Neural progenitor cell (in vitro differentiated cells): ENCODE measurements around the gene RNF151. TPM values are rescaled to one million over a fixed set of nuclear protein-coding genes. Genes with fewer than 3 reads are reported as not detected.

Experiments
- DNase-seq: peaks from one replicate; pipeline ENCODE4 v3.0.0-alpha.2; 2016; ENCODE audit warnings: low spot score
- H2AFZ ChIP-seq: fragments of 200-600 bp; sonication (generic); replicated peaks from 2 replicates; pipeline ENCODE4 v1.6.1; 2016; ENCODE audit warnings: antibody characterized with exemption
- H3F3A ChIP-seq: fragments of 200-600 bp; sonication (generic); 2 replicates; pipeline ENCODE4 v1.6.1; 2016; ENCODE audit warnings: antibody characterized with exemption, low read depth
- H3K27ac ChIP-seq: fragments of 200-600 bp; sonication (generic); 2 replicates; pipeline ENCODE4 v1.5.1; 2016; ENCODE audit warnings: mild to moderate bottlenecking
- H3K27me3 ChIP-seq: fragments of 200-600 bp; sonication (generic); 2 replicates; pipeline ENCODE4 v1.6.1; 2016; ENCODE audit warnings: mild to moderate bottlenecking, moderate library complexity
- H3K36me3 ChIP-seq: fragments of 200-600 bp; sonication (generic); 2 replicates; pipeline ENCODE4 v1.5.1; 2016
- H3K4me1 ChIP-seq: fragments of 200-600 bp; sonication (generic); 2 replicates; pipeline ENCODE4 v1.6.1; 2016; ENCODE audit warnings: mixed run types
- H3K4me2 ChIP-seq: fragments of 200-600 bp; sonication (generic); 2 replicates; pipeline ENCODE4 v1.6.1; 2016
- H3K4me3 ChIP-seq: fragments of 200-600 bp; sonication (generic); 2 replicates; pipeline ENCODE4 v1.5.1; 2016
- H3K79me2 ChIP-seq: fragments of 200-600 bp; sonication (generic); 2 replicates; pipeline ENCODE4 v1.6.1; 2016; ENCODE audit warnings: low read depth
- H3K9ac ChIP-seq: fragments of 200-600 bp; sonication (generic); 2 replicates; pipeline ENCODE4 v1.6.1; 2016
- H3K9me3 ChIP-seq: fragments of 200-600 bp; sonication (generic); 2 replicates; pipeline ENCODE4 v1.5.1; 2016; ENCODE audit warnings: low read depth
- H4K20me1 ChIP-seq: fragments of 200-600 bp; sonication (generic); 2 replicates; pipeline ENCODE4 v1.6.1; 2016; ENCODE audit warnings: low read depth
- H3K27ac Mint-ChIP-seq: 3 replicates; pipeline ENCODE4 v1.8.0; 2021; ENCODE audit warnings: mixed read lengths
- H3K27me3 Mint-ChIP-seq: 2 replicates; pipeline ENCODE4 v1.8.0; 2022; ENCODE audit warnings: low read depth, mild to moderate bottlenecking, inconsistent platforms, moderate library complexity, mixed read lengths; ENCODE audit not compliant: insufficient read depth
- H3K36me3 Mint-ChIP-seq: 3 replicates; pipeline ENCODE4 v1.8.0; 2021; ENCODE audit warnings: mixed read lengths
- H3K4me1 Mint-ChIP-seq: 3 replicates; pipeline ENCODE4 v1.8.0; 2021; ENCODE audit warnings: mixed read lengths
- H3K4me3 Mint-ChIP-seq: 3 replicates; pipeline ENCODE4 v1.8.0; 2021; ENCODE audit warnings: mild to moderate bottlenecking, moderate library complexity, mixed read lengths
- H3K9me3 Mint-ChIP-seq: 3 replicates; pipeline ENCODE4 v1.8.0; 2020; ENCODE audit warnings: mixed read lengths
- EZH2 ChIP-seq: fragments of 200-600 bp; sonication (generic); IDR thresholded peaks from 2 replicates; pipeline ENCODE4 v1.6.1; 2017; ENCODE audit warnings: antibody characterized with exemption, mild to moderate bottlenecking, moderate library complexity
- EZH2phosphoT487 ChIP-seq: fragments of 200-600 bp; sonication (generic); IDR thresholded peaks from 2 replicates; pipeline ENCODE4 v1.6.1; 2017; ENCODE audit warnings: antibody characterized with exemption
- total RNA-seq: library from RNA; depleted of rRNA; stranded (reverse); fragments of >200 nt; gene quantifications from 2 replicates; pipeline ENCODE4 v1.2.3, GENCODE V29; 2015; ENCODE audit warnings: low replicate concordance
- TF ChIP-seq, protein P1 (sequence below): fragments of 200-600 bp; sonication (generic); IDR thresholded peaks from 2 replicates; pipeline ENCODE4 v1.5.1; 2017; ENCODE audit warnings: antibody characterized with exemption, mild to moderate bottlenecking

Gene RNF151
- total RNA-seq, 1 donor from 2014 or later: not detected

DNA sequence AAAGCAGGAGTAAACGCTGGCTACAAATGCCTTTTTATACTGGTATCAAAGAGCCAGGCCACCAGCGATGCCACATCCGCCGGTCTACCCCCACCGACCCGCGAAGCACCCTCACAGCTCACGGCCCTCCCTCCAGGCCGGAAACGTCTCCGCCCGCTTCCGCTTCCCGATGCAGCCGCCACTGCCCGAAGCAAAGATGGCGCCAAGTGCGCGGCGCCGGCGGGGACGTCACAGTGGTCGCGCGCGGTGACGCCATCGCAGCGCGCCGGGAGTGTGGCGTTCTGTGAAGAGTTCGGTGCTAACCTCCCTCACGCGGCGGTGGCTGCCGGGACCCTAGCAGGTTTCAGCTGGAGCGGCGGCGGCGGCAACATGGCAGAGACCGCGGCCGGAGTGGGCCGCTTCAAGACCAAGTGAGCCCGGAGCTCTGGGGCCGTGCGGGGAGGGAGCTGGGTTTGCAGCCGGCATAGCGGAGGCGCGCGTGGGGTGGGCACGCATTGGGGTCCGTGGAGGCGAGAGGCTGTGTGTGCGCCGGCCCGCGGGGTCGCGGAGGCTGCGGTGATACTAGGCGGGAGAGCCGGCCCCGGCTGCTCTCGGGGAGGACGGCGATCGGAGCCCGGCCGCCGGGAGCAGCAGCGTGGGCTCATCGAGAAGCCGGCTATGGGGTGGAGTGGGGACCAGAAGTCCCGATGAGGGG, 5.3 kb downstream of the RNF151 start, which contains the start of gene TBL3:
TBL3 (plus strand) TSS at position 258 of the 694 bp plus-strand sequence; CDS start at position 370, 112 bp downstream.
- H3K27me3 Mint-ChIP-seq: peaks cover 2% of the 10 kb centered on the region
- H3K9ac ChIP-seq: peak within 1 kb of the TSS; percentile 95
- peaks cover 15% of the 10 kb centered on the region for H4K20me1 ChIP-seq
- H3K9me3 Mint-ChIP-seq: no peaks in the 10 kb centered on the region
- H3K4me1 Mint-ChIP-seq: peaks cover 18% of the 10 kb centered on the region
- H3K4me2 ChIP-seq: peak within 1 kb of the TSS; percentile 86
- peaks cover 4% of the 10 kb centered on the region for H3K4me1 ChIP-seq
- peaks cover 25% of the 10 kb centered on the region for H3K79me2 ChIP-seq
- no peaks in the 10 kb centered on the region for H3K27me3 ChIP-seq
- peak; percentile 96 for DNase-seq
- H3K4me3 ChIP-seq: peak within 1 kb of the TSS; percentile 91
- peaks cover 4% of the 10 kb centered on the region for H3F3A ChIP-seq
- peak within 1 kb of the TSS; percentile 95 for H3K4me3 Mint-ChIP-seq
- H3K36me3 ChIP-seq: no peaks in the 10 kb centered on the region
- peak within 1 kb of the TSS; percentile 24 for H3K27ac ChIP-seq
- TF ChIP-seq, protein P1, sequence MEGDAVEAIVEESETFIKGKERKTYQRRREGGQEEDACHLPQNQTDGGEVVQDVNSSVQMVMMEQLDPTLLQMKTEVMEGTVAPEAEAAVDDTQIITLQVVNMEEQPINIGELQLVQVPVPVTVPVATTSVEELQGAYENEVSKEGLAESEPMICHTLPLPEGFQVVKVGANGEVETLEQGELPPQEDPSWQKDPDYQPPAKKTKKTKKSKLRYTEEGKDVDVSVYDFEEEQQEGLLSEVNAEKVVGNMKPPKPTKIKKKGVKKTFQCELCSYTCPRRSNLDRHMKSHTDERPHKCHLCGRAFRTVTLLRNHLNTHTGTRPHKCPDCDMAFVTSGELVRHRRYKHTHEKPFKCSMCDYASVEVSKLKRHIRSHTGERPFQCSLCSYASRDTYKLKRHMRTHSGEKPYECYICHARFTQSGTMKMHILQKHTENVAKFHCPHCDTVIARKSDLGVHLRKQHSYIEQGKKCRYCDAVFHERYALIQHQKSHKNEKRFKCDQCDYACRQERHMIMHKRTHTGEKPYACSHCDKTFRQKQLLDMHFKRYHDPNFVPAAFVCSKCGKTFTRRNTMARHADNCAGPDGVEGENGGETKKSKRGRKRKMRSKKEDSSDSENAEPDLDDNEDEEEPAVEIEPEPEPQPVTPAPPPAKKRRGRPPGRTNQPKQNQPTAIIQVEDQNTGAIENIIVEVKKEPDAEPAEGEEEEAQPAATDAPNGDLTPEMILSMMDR: no peak
- TF ChIP-seq EZH2phosphoT487: peak; percentile 19
- H3K36me3 Mint-ChIP-seq: peaks cover 3% of the 10 kb centered on the region
- no peaks in the 10 kb centered on the region for H3K9me3 ChIP-seq
- H3K27ac Mint-ChIP-seq: peak within 1 kb of the TSS; percentile 91
- H2AFZ ChIP-seq: peak within 1 kb of the TSS; percentile 38

DNA sequence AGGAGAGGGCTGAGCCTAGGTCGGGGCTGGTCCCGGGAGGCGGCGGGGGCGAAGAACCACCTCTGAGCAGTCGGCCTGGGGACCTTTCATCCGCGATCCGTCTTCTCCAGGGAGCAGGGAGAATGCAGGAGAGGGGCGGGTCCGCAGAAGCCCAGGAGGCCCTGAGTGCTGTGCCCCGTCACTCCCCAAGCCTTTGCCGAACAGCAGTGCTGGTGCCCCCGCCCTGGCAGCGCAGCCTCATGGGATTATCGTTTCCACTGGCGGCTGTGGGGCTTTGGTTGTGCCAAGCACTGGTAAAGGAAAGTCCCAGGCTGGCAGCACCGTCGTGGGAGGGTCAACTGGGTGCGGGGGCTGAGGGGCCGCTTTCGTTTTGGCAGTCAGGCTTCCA, 5.8 kb downstream of the RNF151 start:
- Histone ChIP-seq H3K9ac (peak overlapping the region; percentile 95), H2AFZ (no peak overlapping the region), H3K4me1 (peaks cover 4% of the 10 kb centered on the region), H3K79me2 (peaks cover 25% of the 10 kb centered on the region), H3K4me2 (peak overlapping the region; percentile 86), H3F3A (peaks cover 4% of the 10 kb centered on the region), H3K36me3 (no peaks in the 10 kb centered on the region), H3K9me3 (no peaks in the 10 kb centered on the region), H4K20me1 (peaks cover 17% of the 10 kb centered on the region), H3K27me3 (no peaks in the 10 kb centered on the region), H3K4me3 (peak overlapping the region; percentile 91), H3K27ac (no peak overlapping the region)
- Mint-ChIP-seq H3K4me1 (peaks cover 18% of the 10 kb centered on the region), H3K27ac (no peak overlapping the region), H3K9me3 (no peaks in the 10 kb centered on the region), H3K36me3 (peaks cover 3% of the 10 kb centered on the region), H3K4me3 (peak overlapping the region; percentile 95), H3K27me3 (peaks cover 3% of the 10 kb centered on the region)
- TF ChIP-seq EZH2 (no peak), EZH2phosphoT487 (no peak)
- TF ChIP-seq, protein P1: no peak
- DNase-seq: peak; percentile 50

GRCh38 chr16:1973461-1974156, 7.0 kb downstream of the RNF151 start:
- peaks cover 9% of the 10 kb centered on the region for H3K27me3 ChIP-seq
- no peak overlapping the region for H3K9ac ChIP-seq
- peaks cover 27% of the 10 kb centered on the region for H4K20me1 ChIP-seq
- H3K9me3 ChIP-seq: no peaks in the 10 kb centered on the region
- H3K79me2 ChIP-seq: peaks cover 25% of the 10 kb centered on the region
- H2AFZ ChIP-seq: no peak overlapping the region
- peaks cover 4% of the 10 kb centered on the region for H3K4me1 ChIP-seq
- DNase-seq: no peak
- Mint-ChIP-seq H3K27ac (no peak overlapping the region), H3K4me1 (peaks cover 18% of the 10 kb centered on the region), H3K9me3 (no peaks in the 10 kb centered on the region), H3K27me3 (peaks cover 4% of the 10 kb centered on the region), H3K4me3 (peak overlapping the region; percentile 95), H3K36me3 (peaks cover 3% of the 10 kb centered on the region)
- peaks cover 4% of the 10 kb centered on the region for H3F3A ChIP-seq
- TF ChIP-seq EZH2: no peak
- TF ChIP-seq, protein P1: no peak
- no peak for TF ChIP-seq EZH2phosphoT487
- H3K36me3 ChIP-seq: no peaks in the 10 kb centered on the region
- H3K4me3 ChIP-seq: no peak overlapping the region
- H3K27ac ChIP-seq: no peak overlapping the region
- no peak overlapping the region for H3K4me2 ChIP-seq
